ENCODE data around the gene LMF1. TPM values are rescaled to one million over a fixed set of nuclear protein-coding genes. Genes with fewer than 3 reads are reported as not detected.

LMF1 gene
- total and polyA plus RNA-seq, 9 of the 15 experiments (the other 6 are each of a cell fraction or from before 2014, with no cell fraction given), result 0.11 to 1.6 (median 0.55) TPM; not detected in 1

GRCh38 chr16:916035-916799 is 54.6 kb downstream of the LMF1 start:
- POLR2A ChIA-PET, result interaction anchor here (0.6 kb wide), 1 partner anchor 30 kb away, joined by 3 read pairs; no protein-coding TSS in a partner anchor
- in situ Hi-C loops (cut with MboI) (no loop called here), intact Hi-C loops (cut with micrococcal nuclease) (no loop called here)
- Histone ChIP-seq H3K9me1 (ENCODE audit: control insufficient read depth, insufficient read depth, low read length) (no peaks in the 10 kb centered on the region), H3K27me3 (ENCODE audit: control insufficient read depth in 2 of 2, insufficient read depth in 2 of 2, low read length in 2 of 2) (peaks cover 35 to 92% of the 10 kb centered on the region in 2 experiments; a peak in 4 of 5 replicates), H3K9ac (ENCODE audit: insufficient read depth in 1 of 2, low read depth in 2 of 2, low read length in 2 of 2) (no peak overlapping the region), H4K20me1 (replicated peaks; ENCODE audit: control insufficient read depth, insufficient read depth, low read length) (peaks cover 3% of the 10 kb centered on the region), H3K27ac (ENCODE audit: extremely low read depth, low read depth, low read length) (no peak overlapping the region), H3K36me3 (ENCODE audit: control insufficient read depth, insufficient read depth, low read length) (no peaks in the 10 kb centered on the region), H3K4me1 (replicated peaks in 1 of 2; ENCODE audit: control insufficient read depth in 2 of 2, insufficient read depth in 2 of 2, low read length in 2 of 2) (peaks cover 0 to 28% of the 10 kb centered on the region in 2 experiments; a peak in 1 of 5 replicates), H3K79me2 (ENCODE audit: control insufficient read depth, insufficient read depth, low read length) (no peaks in the 10 kb centered on the region), H3K4me2 (ENCODE audit: insufficient read depth, low read length) (no peak overlapping the region), H2AFZ (ENCODE audit: low read depth, low read length) (no peak overlapping the region), H3K4me3 (no peak overlapping the region), H3K9me3 (replicated peaks; ENCODE audit: control insufficient read depth, insufficient read depth, low read depth, low read length) (no peaks in the 10 kb centered on the region; the same call in 1 of the 2 replicates)
- CTCF ChIA-PET (ENCODE audit: low intra/inter-chr PET ratio), result no interaction called here
- BruUV-seq (replicated peaks), result no TSS peak
- 6% methylated on average over 26 of the region's 26 CpGs for WGBS (ENCODE audit: insufficient coverage, low coverage, missing lambda C conversion rate)
- TF ChIP-seq DEAF1 (CRISPR knock-in tag; IDR thresholded peaks at IDR 0.05) (no peak), ETS1 (conservative IDR thresholded peaks at IDR 0.05; ENCODE audit: control insufficient read depth, low read depth, low read length) (no peak), CREBBP (IDR thresholded peaks at IDR 0.05; ENCODE audit: low read depth, low read length) (no peak)
- ATAC-seq, result no peak
- no peak for DNase-seq (ENCODE audit: extremely low read depth in 1 of 4, low spot score in 3 of 4)
- no peak for FAIRE-seq

All from K562 (cell line).